Activated CD4-positive, alpha-beta T cell treated with anti-CD3 and anti-CD28 coated beads for 48 hours (primary cell): ENCODE data around the gene MTFR1L.

Experiments used
- DNase-seq: peaks from one replicate; pipeline ENCODE4 v3.0.0-alpha.2; 2020

The MTFR1L gene

DNA sequence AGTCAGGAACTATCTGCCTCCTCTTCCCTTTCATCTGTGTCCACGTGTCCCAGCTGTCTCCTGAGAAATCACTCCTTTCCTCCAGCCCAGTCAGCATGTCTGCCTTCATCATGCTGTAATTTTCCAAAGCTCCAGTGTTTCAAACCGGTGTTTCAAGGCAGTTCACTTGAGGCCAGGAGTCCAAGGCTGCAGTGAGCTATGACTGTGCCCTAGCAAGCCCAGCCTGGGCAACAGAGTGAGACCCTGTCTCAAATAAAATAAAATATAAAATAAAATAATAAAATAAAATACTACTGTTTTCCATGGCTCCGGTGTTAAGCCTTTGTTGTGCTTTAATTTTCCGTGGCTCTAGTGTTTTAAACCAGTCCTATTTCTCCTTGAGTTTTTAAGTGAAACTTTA lies 27.6 kb upstream of the MTFR1L start:
- DNase-seq, result no peak

DNA sequence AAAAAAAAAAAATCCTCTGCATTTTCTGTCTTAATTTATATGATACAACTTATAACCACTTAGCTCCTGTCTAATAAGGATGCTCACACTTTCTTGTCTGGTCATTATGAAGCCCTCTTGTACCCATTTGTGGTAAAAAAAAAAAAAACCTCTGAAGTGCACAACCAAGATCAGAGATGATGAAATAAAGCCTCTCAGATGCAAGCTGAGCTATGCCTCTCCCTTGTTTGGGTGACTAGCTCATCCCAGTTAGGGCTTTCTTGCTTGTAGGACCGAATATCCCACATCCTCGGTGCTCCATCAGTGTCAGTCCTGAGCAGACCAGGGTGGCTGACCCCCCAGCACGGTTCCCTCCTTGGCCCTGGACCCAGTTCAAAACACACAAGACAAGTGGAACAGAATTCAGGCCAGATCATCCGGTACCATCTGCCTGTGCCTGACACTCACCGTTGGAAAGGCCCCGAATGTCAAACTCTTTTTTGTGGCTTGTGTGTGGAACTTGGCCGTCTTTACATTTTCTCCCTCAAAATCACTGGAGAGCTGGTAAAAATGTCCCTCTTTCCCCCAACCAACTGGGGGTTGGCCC lies 26.1 kb upstream of the MTFR1L start:
- DNase-seq, result no peak

DNA sequence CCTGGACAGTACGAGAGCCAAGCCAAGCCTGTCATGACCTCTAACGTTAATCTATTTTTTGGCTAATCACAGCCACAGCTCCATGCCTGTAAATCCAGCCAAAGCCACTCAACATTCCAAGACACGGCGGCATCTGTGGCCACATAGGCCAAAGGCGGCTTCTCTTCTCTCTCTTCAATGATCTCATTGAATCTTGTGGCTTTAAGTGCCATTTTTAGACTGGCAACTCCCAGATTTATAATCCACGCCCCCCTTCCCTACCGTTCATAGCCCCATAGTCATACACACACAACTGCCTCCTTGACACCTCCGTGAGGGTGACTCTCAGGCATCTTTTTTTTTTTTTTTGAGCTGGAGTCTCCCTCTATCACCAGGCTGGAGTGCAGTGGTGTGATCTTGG lies 25.4 kb upstream of the MTFR1L start:
- no peak for DNase-seq

DNA sequence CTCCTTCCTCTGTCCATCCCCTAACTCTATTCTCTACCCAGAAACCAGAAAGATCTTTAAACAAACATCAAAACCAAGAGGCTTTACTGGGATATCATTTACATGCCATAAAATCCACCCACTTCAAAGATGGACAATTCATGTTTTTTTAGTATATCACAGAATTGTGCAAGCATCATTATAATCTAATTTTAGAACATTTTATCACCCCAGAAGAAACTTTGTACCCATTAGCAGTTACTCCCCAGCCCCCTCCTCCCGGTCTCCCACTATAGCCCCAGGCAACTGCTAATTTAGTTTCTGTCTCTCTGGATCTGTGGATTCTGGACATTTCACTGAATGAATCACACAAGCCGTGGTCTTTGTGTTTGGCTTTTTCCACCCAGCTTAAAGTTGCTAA lies 24.5 kb upstream of the MTFR1L start:
- no peak for DNase-seq

DNA sequence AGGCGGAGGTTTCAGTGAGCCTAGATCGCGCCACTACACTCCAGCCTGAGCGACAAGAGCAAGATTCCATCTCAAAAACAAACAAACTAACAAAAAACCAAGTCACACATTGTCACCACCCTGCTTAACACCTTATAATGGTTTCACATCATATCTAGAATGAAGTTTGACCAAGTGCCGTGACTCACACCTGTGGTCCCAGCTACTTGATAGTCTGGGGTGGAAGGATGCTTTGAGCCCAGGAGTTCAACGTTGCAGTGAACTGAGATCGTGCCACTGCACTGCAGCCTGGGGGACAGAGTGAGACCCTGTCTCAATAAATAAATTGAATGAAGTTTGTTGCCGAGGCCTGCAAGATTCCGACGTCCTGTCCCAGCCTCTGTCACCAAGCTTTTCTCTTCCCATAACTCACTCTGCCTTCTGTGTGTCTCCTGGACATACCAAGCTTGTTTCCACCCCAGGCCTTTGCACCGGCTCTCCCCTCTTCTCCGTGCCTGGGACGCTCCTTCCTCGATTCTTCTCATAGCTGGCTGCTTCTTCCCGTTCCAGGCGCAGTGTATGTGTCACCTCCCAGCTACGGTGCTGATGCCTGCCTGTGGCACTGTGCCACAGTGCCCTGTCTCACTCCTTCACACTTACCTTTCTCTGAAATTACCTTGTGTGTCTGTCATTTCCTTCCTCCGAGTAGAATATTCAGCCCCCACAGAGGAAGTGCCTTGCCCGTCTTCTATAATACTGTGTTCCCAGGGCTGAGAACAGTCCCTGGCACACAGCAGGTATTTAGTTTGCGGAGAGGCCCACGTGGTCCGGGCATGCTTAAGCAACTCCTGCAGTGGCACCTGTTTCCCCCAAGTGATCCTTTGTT lies 23.6 kb upstream of the MTFR1L start:
- peak; percentile 72 for DNase-seq

DNA sequence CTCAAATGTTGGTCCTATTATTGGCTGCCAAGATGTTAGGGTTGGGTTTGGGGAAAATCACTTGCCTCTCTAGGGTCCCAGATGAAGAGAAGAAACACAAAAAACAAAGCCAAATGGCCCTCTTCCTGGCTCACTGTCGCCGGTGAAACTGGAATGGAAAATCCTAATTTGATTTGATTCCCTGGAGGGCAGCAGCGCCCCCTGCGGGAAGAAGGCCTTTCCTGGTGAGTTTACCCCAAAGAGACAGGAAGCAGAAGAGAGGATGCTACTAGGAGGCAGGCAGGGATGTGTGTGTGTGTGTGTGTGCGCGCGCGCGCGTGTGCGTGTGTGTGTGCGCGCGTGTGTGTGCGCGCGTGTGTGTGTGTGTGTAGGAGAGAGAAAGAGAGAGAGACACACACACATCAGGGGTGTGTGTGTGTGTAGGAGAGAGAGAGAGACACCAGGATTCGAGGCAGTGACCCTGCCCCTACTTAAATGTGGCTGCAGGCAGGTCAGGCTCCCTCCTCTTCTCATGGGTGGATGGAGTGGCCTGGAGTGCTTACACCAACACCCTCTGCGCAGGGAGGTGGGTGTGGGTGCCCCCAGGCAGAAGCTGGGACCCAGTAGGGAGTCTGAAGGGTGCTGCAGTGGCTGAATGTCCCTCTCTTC lies 22.8 kb upstream of the MTFR1L start:
- peak; percentile 92 for DNase-seq

DNA sequence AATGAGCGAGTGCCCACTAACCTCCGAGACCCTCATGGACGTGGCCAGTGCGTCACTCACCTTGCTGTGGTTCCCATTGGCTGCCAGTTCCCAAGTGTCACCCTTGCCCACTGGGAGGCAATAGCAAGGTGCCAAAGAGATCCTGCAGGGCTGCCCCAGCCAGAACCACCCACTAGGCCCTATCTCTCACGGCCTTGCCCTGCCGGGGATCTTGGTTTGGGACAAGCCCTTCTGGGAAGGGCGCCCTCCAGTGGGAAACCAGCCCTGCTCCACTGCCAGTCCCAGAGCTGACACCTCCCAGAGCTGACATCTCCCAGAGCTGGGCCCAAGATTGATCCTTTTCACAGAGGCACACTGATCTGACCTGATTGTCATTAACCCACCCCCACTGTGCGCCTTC lies 21.8 kb upstream of the MTFR1L start:
- peak; percentile 69 for DNase-seq

DNA sequence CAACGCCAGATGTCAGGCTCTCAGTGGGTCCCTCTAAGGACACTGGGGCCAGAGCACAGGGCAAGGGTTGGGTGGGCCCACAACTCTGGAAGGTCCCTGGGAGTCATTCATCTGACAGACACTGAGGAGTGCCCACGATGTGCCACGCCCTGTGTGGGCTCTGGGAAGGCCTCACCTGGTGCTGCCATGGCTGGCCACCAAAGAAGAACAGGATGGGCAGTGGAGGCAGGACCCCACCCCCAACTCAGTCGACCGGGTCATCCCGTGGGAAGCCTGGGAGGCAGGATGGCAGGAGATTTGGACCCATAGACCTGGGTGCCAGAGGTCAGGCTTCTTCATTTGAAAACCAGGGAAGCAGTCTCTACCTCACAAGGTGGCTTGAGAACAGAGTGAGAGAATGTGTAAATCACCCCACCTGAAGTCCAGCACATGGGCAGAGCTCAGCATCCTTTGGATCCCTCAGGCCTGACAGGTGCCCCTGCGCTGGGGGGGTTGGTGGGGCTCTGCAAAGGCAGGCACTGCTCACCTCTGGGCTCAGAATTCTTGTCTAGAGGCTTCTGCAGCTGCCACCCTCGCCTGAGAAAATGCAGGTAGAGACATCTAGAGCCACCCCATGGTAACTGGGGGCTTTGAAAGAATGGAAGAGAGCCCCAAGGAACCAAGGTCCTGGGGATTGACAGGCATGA lies 20.9 kb upstream of the MTFR1L start:
- no peak for DNase-seq

DNA sequence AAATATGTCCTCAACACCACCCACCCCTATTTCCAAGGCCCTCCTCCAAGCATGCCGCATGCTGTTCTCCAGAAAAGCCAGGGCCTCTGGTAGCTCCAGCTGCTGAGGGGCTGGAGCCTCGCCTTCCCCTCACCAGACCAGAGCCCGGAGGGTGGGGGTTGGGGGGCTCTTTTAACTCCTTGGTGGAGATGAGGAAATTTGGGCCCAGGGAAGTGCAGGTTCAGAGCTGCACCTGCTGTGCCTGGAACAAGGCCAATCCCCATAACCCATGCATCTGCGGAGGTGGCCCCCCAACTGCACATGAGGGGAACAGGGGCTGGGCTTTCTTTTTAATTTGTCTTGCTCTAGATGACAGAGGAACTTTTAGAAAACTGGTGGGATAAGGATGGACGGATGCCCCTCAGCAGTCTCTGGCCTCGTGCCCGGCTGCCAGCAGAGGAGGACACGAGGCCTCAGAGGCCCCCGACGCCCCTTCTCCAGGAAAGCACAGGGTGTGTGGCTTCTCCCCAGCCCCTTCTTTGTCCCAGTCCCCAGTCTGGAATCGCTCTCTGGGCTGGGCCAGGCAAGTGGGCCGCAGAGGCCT lies 20.3 kb upstream of the MTFR1L start:
- no peak for DNase-seq

DNA sequence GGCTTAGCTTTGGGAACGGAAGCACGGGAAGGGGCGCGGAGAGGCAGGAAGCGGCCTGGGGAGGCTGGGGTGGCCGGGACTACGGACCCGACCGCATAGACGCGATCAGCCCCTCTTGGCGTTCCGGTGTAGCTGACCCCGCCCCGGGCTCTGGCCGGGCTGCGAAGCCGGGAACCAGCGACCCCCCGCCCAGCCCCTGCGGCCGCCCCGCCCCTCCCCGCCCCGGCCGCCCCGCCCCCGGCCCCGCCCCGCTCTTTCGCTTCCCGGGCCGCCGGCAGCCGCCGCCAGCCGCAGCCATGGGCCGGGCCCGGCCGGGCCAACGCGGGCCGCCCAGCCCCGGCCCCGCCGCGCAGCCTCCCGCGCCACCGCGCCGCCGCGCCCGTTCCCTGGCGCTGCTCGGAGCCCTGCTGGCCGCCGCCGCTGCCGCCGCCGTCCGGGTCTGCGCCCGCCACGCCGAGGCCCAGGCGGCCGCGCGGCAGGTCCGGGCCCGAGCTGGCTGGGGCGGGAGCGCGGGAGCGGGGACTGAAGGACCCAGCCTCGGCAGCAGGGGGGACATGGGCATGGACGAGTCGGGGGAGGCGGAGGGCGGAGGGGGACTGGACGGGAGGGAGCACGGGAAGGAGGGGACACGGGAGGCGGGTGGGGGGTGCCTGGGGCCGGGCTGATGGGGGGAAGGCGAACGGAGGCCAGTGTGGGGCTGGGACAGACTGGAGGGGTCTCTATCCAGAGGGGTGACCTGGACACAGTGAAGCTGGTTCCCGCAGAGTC lies 19.6 kb upstream of the MTFR1L start, which contains the start of gene SELENON:
Gene SELENON (plus strand): TSS at position 259 of the 768 bp plus-strand sequence. CDS start 38 bp downstream, at position 297.
- peak; percentile 32 for DNase-seq

DNA sequence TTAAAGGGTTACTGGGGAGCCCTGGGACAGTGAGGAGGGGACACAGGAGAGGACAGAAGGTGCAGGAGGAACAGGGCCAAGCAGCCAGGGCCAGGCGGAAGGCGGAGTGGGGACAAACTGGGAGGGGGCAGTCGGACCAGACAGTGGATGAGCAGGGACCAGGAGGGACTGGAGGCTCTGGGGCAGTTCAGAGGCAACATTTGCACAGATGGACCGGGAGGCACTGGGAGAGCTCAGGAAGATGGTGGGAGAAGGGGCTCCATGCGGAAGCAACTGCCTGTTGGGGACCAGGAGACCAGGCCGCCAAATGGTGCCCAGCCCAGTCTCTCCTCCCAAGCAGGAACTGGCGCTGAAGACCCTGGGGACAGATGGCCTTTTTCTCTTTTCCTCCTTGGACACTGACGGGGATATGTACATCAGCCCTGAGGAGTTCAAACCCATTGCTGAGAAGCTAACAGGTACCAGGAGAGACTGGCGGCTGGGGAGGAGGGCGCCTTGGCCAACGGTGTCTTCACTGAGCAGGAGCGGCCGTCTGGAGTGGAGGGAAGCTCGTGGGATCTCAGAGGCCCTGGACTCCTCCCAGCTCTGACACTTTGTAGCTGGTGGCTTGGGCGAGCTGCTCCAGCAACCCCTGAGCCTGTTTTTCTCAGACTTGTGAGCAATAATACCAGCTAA lies 18.9 kb upstream of the MTFR1L start:
- DNase-seq, result no peak

DNA sequence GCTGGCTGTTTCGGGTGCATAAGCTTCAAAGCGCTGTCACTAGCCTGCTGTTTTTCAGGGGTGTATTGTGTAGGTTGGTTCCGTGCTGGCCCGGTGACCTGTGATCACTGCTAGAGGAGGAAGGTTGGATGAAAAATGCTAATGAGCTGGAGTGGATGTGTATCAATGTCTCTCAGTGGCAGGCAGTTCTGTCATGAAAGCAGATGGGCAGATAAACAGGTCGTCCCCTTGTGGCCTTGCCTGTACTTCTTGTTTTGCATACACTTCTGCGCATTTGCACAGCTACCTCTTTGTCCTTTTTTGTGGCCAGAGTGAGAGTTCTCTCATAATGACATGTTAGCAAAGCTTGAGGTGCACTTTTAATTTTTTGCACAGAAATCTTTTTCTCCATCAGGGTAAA lies 16.8 kb upstream of the MTFR1L start:
- DNase-seq, result peak; percentile 29

DNA sequence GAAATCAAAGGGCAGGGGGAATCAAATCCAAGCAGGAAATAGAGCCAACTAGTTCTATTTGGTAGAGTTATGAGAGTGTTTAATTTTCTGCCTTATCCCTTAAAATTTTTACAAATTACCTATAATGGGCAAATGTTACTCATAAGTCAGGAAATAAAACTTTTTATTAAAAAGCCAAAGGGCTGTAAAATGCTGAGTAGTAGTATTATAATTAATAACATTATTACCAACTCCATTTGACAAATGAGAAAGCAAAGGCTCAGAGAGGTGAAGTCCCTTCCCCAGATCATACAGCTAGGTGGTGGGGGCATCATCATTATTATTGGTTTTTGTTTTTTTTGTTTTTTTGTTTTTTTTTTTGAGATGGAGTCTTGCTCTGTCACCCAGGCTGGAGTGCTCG lies 16.4 kb upstream of the MTFR1L start:
- no peak for DNase-seq

DNA sequence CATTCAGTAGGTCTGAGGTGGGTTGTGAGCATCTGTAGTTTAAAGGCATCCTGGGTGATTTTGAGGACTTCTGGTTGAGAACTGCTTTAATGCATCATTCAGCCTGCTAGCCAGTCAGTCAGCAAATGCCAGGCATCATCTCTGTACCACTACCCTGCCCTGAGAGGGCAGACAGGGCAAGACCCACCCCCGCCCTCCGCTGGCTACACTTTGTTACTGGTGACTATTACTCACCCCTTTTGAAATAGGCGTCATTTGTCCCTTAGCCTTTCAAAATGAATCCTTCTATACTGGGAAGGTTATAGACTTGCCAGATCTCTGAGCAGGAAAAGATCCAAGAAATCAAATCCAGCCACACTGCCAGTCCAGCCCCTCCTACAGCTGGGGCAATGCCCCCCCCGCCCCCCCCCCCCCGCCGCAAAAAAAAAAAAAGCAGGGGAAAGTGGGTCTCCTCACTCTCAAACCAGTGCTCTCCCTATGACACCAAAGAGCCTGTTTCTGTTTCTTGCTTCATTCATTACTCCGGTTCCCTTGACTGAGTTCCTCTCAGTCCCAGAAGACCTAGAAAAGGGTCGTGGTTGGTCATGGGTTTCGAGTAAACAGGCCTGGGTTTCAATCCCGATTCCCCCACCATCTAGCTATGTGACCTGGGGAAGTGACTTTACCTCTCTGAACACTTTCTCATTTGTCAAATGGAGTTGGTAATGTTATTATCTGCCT lies 15.3 kb upstream of the MTFR1L start:
- DNase-seq, result peak; percentile 65

DNA sequence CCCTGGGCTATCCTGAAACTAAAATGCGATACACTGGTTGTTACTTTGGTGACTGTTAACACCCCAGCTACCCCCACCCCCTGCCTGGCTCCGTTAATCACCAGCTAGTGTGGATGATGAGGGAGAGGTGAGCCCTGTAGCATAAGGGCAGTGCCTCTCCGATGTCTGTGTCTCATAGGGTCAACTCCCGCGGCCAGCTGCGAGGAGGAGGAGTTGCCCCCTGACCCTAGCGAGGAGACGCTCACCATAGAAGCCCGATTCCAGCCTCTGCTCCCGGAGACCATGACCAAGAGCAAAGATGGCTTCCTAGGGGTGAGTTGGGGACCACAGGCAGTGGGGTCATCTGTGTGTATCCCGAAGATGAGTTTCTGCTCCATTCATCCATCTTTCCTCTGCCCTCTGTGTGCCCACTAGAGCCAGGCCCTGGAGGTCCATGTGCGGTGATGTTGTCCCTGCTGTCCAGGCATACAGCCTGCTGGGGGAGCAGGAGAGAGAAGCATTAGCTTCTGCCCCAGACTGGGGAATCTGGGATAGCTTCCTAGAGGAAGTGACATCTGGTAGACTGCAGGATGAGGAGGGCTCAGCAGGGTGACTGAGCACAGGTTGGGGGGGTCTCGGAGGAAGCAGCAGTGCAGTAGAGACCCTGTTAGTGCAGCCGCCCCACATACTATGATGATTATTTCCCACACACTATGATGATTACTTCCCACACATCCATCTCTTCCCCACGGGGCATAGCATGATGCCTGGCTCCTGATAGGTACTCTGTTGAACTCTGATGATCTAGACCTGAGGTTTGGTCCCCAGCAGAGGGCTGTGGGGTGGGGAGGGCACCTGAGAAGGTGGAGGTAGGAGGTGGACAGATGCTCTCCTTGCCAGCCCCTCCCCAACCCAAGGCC lies 14.5 kb upstream of the MTFR1L start:
- no peak for DNase-seq

DNA sequence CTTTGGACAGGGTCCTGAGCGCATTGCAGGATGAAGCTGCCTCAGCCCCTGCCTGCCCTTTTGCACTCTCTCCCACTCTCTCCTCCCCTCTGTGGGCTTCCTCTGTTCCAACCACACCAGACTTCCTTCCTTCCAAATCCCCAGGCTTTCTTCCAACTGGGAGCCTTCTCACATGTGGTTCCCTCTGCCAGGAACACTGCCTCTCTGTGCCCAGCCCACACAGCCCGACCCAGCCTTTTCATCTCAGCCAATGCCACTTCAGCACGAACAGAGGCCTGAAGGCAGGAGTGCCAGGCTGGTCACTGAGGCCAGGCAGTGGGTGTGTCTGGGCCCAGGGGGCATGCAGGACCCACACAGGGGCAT lies 13.9 kb upstream of the MTFR1L start:
- DNase-seq, result no peak

DNA sequence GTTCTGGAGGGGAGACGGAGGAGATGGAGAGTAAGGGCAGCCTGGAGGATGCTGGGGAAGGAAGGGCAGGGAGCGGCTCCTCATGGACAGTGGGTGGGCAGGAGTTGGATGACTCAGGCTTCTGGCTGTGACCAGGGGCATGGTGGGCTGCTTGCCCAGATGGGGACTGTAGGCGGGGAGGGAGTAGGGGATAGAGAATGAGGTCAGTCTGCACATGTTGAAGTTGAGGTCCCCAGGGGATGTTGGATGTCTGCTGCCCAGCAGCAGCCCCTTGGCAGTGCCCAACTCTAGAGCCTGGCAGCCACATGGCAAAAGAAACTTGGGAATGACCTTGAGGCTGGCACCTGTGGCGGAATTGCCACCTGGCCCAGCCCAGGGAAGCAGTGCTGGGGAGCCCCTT lies 13.3 kb upstream of the MTFR1L start:
- DNase-seq, result no peak

DNA sequence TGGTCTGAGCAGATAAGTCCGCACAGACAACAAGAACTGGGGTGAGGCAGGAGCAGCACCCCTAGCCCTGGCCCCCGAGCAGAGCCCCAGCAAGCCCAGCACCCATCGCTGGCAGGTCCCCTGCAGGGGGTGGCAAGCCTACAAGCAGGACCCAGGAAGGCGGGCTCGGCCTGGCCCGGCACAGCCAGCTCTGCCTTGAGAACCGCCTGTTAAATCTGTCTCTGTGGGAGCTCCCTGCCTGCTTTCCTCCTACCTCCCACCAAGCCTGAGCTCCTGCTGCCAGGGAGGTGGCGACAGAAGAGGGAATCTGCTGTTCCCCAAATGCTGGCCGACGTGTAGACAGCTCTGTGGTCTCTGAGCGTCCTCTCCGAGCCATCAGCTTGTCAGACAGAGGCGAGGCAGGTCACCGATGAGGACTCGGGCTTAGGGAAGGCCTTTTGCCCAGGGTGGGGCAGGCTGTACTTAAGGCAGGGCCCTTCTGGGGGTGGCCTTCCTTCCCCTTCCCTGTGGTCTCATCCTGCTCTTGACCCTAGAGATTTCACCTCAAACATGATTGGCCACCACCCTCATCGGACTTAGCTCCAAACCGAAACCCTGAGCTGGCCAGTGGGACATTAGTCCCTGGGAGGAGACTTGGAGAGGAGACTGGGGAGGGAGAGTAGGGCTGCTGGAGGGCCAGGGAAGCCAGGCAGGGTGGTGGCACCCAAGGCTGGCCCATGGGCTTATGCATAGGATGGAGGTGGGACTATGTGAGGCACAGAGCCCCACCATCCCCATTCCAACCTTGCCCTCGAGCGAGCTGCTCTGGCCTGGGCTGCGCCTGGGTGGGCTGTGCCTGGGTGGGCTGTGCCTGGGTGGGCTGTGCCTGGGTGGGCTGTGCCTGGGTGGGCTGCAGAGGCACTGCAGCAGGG lies 12.0 kb upstream of the MTFR1L start:
- no peak for DNase-seq
